Ovary (tissue), 3 donors: ENCODE results near the gene TDRD10.

ENCODE experiments used
- POLR2A ChIP-seq: fragments of 450-650 bp; IDR thresholded peaks from one replicate; pipeline ENCODE4 v1.6.1; 2017; ENCODE audit warnings: antibody characterized with exemption, mild to moderate bottlenecking, moderate library complexity
- TF ChIP-seq, protein P1 (sequence below), 3 donors: fragments of 450-650 bp in 2 of 3; fragments of 200-600 bp in 1 of 3; IDR thresholded peaks; one replicate each; pipeline versions ENCODE4 v1.5.1 to v1.8.0; 2016 to 2022; ENCODE audit warnings: antibody characterized with exemption in 3 of 3, mild to moderate bottlenecking in 1 of 3
- donor health status: DM: no; HTN: no; CAD: no.

DNA sequence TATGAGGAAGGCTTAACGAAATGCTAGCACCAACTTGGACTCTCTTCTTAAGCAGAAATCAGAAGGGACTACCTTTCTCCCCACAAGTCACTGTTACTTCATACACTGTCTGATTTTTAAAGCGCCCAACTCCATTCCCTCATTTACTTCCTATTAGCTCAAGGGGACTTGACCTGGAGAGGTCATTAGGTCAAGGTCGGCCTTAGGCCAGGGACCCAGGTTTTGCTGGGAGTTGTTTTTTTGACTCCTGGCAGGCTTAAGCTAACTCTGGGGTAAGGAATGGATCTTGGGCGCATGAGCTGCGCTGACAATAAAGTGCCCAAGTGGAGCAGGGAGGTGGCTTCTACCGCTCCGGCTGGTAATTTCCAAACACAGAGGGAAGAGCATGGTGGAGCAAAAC is 89.2 kb downstream of the TDRD10 start:
- TF ChIP-seq POLR2A = no peak
- TF ChIP-seq, protein P1, sequence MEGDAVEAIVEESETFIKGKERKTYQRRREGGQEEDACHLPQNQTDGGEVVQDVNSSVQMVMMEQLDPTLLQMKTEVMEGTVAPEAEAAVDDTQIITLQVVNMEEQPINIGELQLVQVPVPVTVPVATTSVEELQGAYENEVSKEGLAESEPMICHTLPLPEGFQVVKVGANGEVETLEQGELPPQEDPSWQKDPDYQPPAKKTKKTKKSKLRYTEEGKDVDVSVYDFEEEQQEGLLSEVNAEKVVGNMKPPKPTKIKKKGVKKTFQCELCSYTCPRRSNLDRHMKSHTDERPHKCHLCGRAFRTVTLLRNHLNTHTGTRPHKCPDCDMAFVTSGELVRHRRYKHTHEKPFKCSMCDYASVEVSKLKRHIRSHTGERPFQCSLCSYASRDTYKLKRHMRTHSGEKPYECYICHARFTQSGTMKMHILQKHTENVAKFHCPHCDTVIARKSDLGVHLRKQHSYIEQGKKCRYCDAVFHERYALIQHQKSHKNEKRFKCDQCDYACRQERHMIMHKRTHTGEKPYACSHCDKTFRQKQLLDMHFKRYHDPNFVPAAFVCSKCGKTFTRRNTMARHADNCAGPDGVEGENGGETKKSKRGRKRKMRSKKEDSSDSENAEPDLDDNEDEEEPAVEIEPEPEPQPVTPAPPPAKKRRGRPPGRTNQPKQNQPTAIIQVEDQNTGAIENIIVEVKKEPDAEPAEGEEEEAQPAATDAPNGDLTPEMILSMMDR (IDR thresholded peaks at IDR 0.05) = no peak
